H9 (cell line): ENCODE results near the gene PREX1. TPM values are rescaled to one million over a fixed set of nuclear protein-coding genes. Genes with fewer than 3 reads are reported as not detected.

ENCODE experiments used
- DNase-seq: peaks from one replicate; pipeline ENCODE4 v3.0.0-alpha.2; 2017
- H2AFZ ChIP-seq: one replicate; pipeline ENCODE4 v1.6.1; 2013; ENCODE audit warnings: mild to moderate bottlenecking, low read length, control low read depth, moderate library complexity
- H2AK5ac ChIP-seq: 2 replicates; pipeline ENCODE4 v1.6.1; 2013; ENCODE audit warnings: low read length, control low read depth, mixed read lengths; ENCODE audit not compliant: insufficient read length
- H2BK120ac ChIP-seq: one replicate; pipeline ENCODE4 v1.6.1; 2013; ENCODE audit warnings: low read depth, mild to moderate bottlenecking, low read length, control low read depth, inconsistent platforms; ENCODE audit not compliant: poor library complexity, severe bottlenecking
- H2BK12ac ChIP-seq: 2 replicates; pipeline ENCODE4 v1.6.1; 2013; ENCODE audit warnings: low read length, control low read depth, mixed read lengths, low read depth; ENCODE audit not compliant: insufficient read length
- H2BK15ac ChIP-seq: 2 replicates; pipeline ENCODE4 v1.6.1; 2013; ENCODE audit warnings: low read depth, low read length, control low read depth
- H2BK20ac ChIP-seq: one replicate; pipeline ENCODE4 v1.6.1; 2013; ENCODE audit warnings: low read depth, mild to moderate bottlenecking, low read length, control low read depth, inconsistent platforms; ENCODE audit not compliant: poor library complexity, severe bottlenecking
- H2BK5ac ChIP-seq: 2 replicates; pipeline ENCODE4 v1.6.1; 2013; ENCODE audit warnings: low read length, control low read depth, mixed read lengths; ENCODE audit not compliant: insufficient read length
- H3K14ac ChIP-seq: 2 replicates; pipeline ENCODE4 v1.6.1; 2013; ENCODE audit warnings: low read length, control low read depth; ENCODE audit not compliant: insufficient read depth
- H3K18ac ChIP-seq: 2 replicates; pipeline ENCODE4 v1.6.1; 2013; ENCODE audit warnings: low read depth, mild to moderate bottlenecking, mixed read lengths, low read length, control low read depth; ENCODE audit not compliant: insufficient read length
- H3K23ac ChIP-seq: 2 replicates; pipeline ENCODE4 v1.6.1; 2013; ENCODE audit warnings: low read length, control low read depth, mixed read lengths, low read depth; ENCODE audit not compliant: insufficient read length
- H3K23me2 ChIP-seq: 2 replicates; pipeline ENCODE4 v1.6.1; 2013; ENCODE audit warnings: low read depth, mild to moderate bottlenecking, mixed read lengths, low read length, control low read depth; ENCODE audit not compliant: insufficient read length, poor library complexity, severe bottlenecking
- H3K27ac ChIP-seq: 2 replicates; pipeline ENCODE4 v1.5.1; 2013; ENCODE audit warnings: low read length, control low read depth, mixed read lengths, low read depth; ENCODE audit not compliant: insufficient read length
- H3K27me3 ChIP-seq: 2 replicates; pipeline ENCODE4 v1.6.1; 2013; ENCODE audit warnings: low read length, control low read depth, inconsistent platforms; ENCODE audit not compliant: insufficient read depth
- H3K4ac ChIP-seq: 2 replicates; pipeline ENCODE4 v1.6.1; 2013; ENCODE audit warnings: low read depth, mild to moderate bottlenecking, control low read depth, inconsistent platforms, low read length, moderate library complexity
- H3K4me1 ChIP-seq: 2 replicates; pipeline ENCODE4 v1.6.1; 2013; ENCODE audit warnings: low read length, control low read depth, inconsistent platforms; ENCODE audit not compliant: insufficient read depth
- H3K4me2 ChIP-seq: 2 replicates; pipeline ENCODE4 v1.6.1; 2013; ENCODE audit warnings: low read length, control low read depth, mixed read lengths; ENCODE audit not compliant: insufficient read length, insufficient read depth
- H3K56ac ChIP-seq: 2 replicates; pipeline ENCODE4 v1.6.1; 2013; ENCODE audit warnings: low read depth, mild to moderate bottlenecking, mixed read lengths, low read length, control low read depth; ENCODE audit not compliant: insufficient read length
- H3K79me1 ChIP-seq: 2 replicates; pipeline ENCODE4 v1.6.1; 2013; ENCODE audit warnings: low read depth, mild to moderate bottlenecking, moderate library complexity, low read length, control low read depth, inconsistent platforms; ENCODE audit not compliant: insufficient read depth, poor library complexity, severe bottlenecking
- H3K79me2 ChIP-seq: 2 replicates; pipeline ENCODE4 v1.6.1; 2013; ENCODE audit warnings: low read length, control low read depth, inconsistent platforms; ENCODE audit not compliant: insufficient read depth
- H3K9ac ChIP-seq: 2 replicates; pipeline ENCODE4 v1.6.1; 2013; ENCODE audit warnings: low read length, control low read depth, mixed read lengths; ENCODE audit not compliant: insufficient read length; ENCODE audit errors: extremely low read depth
- H3K9me3 ChIP-seq: one replicate; pipeline ENCODE4 v1.6.1; 2013; ENCODE audit warnings: low read depth, low read length, inconsistent platforms; ENCODE audit not compliant: control insufficient read depth
- H3T11ph ChIP-seq: one replicate; pipeline ENCODE4 v1.6.1; 2013; ENCODE audit warnings: mild to moderate bottlenecking, low read length, control low read depth, inconsistent platforms
- H4K20me1 ChIP-seq: one replicate; pipeline ENCODE4 v1.6.1; 2013; ENCODE audit not compliant: control insufficient read depth, insufficient read length, insufficient read depth
- H4K5ac ChIP-seq: 2 replicates; pipeline ENCODE4 v1.6.1; 2013; ENCODE audit warnings: low read depth, mild to moderate bottlenecking, mixed read lengths, low read length, control low read depth; ENCODE audit not compliant: insufficient read length
- H4K8ac ChIP-seq: replicated peaks from 2 replicates; pipeline ENCODE4 v1.6.1; 2013; ENCODE audit warnings: low read length, control low read depth, mixed read lengths, low read depth; ENCODE audit not compliant: insufficient read length
- H4K91ac ChIP-seq: 2 replicates; pipeline ENCODE4 v1.6.1; 2013; ENCODE audit warnings: low read depth, mild to moderate bottlenecking, moderate library complexity, mixed read lengths, low read length, control low read depth; ENCODE audit not compliant: insufficient read length
- H3K27ac Mint-ChIP-seq, 3 experiments: 2 replicates in 2 of 3; 3 replicates in 1 of 3; pipeline ENCODE4 v1.8.0; 2020 to 2021; ENCODE audit warnings: mixed read lengths in 3 of 3, mild to moderate bottlenecking in 1 of 3, moderate library complexity in 1 of 3
- H3K27me3 Mint-ChIP-seq: 2 replicates; pipeline ENCODE4 v1.8.0; 2021; ENCODE audit warnings: low read depth, mild to moderate bottlenecking, moderate library complexity, mixed read lengths
- H3K36me3 Mint-ChIP-seq, 3 experiments: 2 replicates in 2 of 3; 3 replicates in 1 of 3; pipeline ENCODE4 v1.8.0; 2020 to 2021; ENCODE audit warnings: low read depth in 3 of 3, mixed read lengths in 3 of 3; ENCODE audit not compliant: insufficient read depth in 1 of 3
- H3K4me1 Mint-ChIP-seq, 2 experiments: 2 replicates each; pipeline ENCODE4 v1.8.0; 2020; ENCODE audit warnings: mixed read lengths in 2 of 2
- H3K4me3 Mint-ChIP-seq, 2 experiments: 2 replicates in 1 of 2; 3 replicates in 1 of 2; pipeline ENCODE4 v1.8.0; 2020 to 2021; ENCODE audit warnings: mild to moderate bottlenecking in 2 of 2, mixed read lengths in 2 of 2, moderate library complexity in 1 of 2
- H3K9me3 Mint-ChIP-seq, 2 experiments: 2 replicates in 1 of 2; 3 replicates in 1 of 2; pipeline ENCODE4 v1.8.0; 2020; ENCODE audit warnings: mild to moderate bottlenecking in 2 of 2, mixed read lengths in 2 of 2, moderate library complexity in 1 of 2
- CTCF ChIP-seq: fragments of 200-600 bp; sonication (generic); conservative IDR thresholded peaks from 3 replicates; pipeline ENCODE4 v1.8.0; 2021; ENCODE audit warnings: antibody characterized with exemption, mild to moderate bottlenecking
- WGBS: extraction: QIAGEN DNeasy Blood & Tissue Kit; methylation state at CpG from one replicate; pipeline ENCODE4 v1.1.7; 2013; ENCODE audit warnings: missing lambda C conversion rate, low lambda C conversion rate, mixed read lengths; ENCODE audit not compliant: insufficient read length; ENCODE audit errors: extremely low coverage; 5-methylcytosine and 5-hydroxymethylcytosine counted together
- total RNA-seq: library from RNA; stranded (reverse); gene quantifications from 2 replicates; pipeline ENCODE4 v1.2.1, GENCODE V29; 2021

The PREX1 gene
- total RNA-seq, 1 experiment from 2014 or later = 6.6 TPM

DNA sequence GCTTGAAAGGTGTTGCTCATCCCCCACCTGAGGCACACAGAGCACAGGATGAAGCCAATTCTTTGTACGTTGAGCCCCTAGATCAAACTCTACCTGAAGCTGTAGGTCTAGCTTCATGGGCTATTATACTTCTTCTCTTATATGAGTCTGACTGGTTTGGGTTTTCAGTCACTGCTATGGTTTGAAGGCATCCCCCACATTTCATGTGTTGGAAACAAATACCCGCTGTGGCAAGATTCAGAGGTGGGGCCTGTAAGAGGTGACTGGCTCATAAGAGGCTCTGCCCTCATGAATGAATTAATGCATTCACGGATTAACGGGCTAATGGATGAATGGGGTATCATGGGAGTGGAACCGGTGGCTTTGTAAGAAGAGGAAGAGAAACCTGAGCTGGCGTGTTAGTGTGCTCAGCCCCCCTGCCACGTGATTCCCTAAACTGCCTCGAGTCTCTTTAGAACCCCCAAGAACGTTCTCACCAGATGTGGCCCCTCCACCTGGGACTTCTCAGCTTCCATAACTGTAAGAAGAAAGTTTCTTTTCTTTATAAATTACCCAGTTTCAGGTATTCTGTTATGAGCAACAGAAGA lies 39.2 kb downstream of the PREX1 start:
- Mint-ChIP-seq H3K9me3 (no peaks in the 10 kb centered on the region), H3K4me3 (no peak overlapping the region), H3K27ac (no peak overlapping the region), H3K27me3 (no peaks in the 10 kb centered on the region), H3K4me1 (peaks cover 13 to 30% of the 10 kb centered on the region in 2 experiments), H3K36me3 (no peaks in the 10 kb centered on the region)
- no peak for TF ChIP-seq CTCF
- Histone ChIP-seq H3K9ac (no peak overlapping the region), H3K23ac (no peak overlapping the region), H3T11ph (no peak overlapping the region), H2AFZ (no peak overlapping the region), H3K4me1 (no peaks in the 10 kb centered on the region; the same call in 1 of the 2 replicates), H2BK12ac (no peak overlapping the region), H4K91ac (no peak overlapping the region), H3K9me3 (no peaks in the 10 kb centered on the region), H2BK20ac (no peak overlapping the region), H3K23me2 (no peaks in the 10 kb centered on the region), H4K5ac (no peak overlapping the region), H3K27me3 (no peaks in the 10 kb centered on the region), H2BK120ac (no peak overlapping the region), H2BK5ac (no peak overlapping the region), H3K14ac (no peak overlapping the region), H3K4me2 (no peak overlapping the region), H2BK15ac (no peak overlapping the region), H2AK5ac (no peak overlapping the region), H3K79me2 (0 out of 2 replicates have a peak, but pooled peaks cover 3% of the 10 kb centered on the region), H4K8ac (no peak overlapping the region), H3K56ac (no peak overlapping the region), H4K20me1 (no peaks in the 10 kb centered on the region), H3K27ac (no peak overlapping the region), H3K79me1 (no peaks in the 10 kb centered on the region), H3K4ac (no peak overlapping the region), H3K18ac (no peak overlapping the region)
- no peak for DNase-seq
- no CpG with 5 or more reads among the region's 9 CpGs for WGBS
